A172 (cell line): Measurements from ENCODE around the gene ANKRD62. TPM values are rescaled to one million over a fixed set of nuclear protein-coding genes. Genes with fewer than 3 reads are reported as not detected.

Experiments
- DNase-seq: peaks from one replicate; pipeline ENCODE4 v3.0.0-alpha.2; 2015; ENCODE audit warnings: low spot score
- total RNA-seq: library from RNA; depleted of rRNA; stranded (reverse); fragments of >200 nt; shearing (Covaris generic); gene quantifications from 2 replicates; pipeline ENCODE4 v1.2.3, GENCODE V29; 2014; rRNA removed

ANKRD62 gene
- total RNA-seq, result not detected in 2 replicates

GRCh38 chr18:12093520-12094257, at the start of gene ANKRD62:
ANKRD62 (plus strand) TSS chr18:12093843; CDS start chr18:12094018, 175 bp downstream.
- DNase-seq, result no peak

- DNase-seq, result peak; percentile 43
Measured at GRCh38 chr18:12044591-12044990, 49.1 kb upstream of the ANKRD62 start.

- no peak for DNase-seq
Measured at GRCh38 chr18:12046046-12046750, 47.4 kb upstream of the ANKRD62 start.

- DNase-seq, result no peak
Measured at GRCh38 chr18:12046751-12047335, 46.8 kb upstream of the ANKRD62 start.

- DNase-seq, result peak; percentile 40
Measured at GRCh38 chr18:12048010-12048826, 45.4 kb upstream of the ANKRD62 start.

DNA sequence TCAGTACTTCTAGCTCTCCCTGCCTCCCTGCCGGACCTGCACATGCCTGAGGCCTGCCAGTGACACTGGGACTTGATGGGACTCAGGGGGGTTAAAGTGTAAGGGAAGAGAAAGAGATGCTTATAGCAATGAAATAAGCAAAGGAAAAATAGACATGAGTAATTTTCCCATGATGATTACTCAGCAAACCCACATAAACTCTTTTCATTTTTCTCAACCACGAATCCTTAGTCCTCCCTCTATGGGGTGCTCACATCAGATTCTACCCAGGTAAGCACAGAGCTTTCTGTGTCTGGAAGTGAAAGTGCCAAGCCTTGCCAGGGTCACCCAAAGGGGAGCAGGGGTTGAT, 44.8 kb upstream of the ANKRD62 start:
- DNase-seq, result peak; percentile 57

DNA sequence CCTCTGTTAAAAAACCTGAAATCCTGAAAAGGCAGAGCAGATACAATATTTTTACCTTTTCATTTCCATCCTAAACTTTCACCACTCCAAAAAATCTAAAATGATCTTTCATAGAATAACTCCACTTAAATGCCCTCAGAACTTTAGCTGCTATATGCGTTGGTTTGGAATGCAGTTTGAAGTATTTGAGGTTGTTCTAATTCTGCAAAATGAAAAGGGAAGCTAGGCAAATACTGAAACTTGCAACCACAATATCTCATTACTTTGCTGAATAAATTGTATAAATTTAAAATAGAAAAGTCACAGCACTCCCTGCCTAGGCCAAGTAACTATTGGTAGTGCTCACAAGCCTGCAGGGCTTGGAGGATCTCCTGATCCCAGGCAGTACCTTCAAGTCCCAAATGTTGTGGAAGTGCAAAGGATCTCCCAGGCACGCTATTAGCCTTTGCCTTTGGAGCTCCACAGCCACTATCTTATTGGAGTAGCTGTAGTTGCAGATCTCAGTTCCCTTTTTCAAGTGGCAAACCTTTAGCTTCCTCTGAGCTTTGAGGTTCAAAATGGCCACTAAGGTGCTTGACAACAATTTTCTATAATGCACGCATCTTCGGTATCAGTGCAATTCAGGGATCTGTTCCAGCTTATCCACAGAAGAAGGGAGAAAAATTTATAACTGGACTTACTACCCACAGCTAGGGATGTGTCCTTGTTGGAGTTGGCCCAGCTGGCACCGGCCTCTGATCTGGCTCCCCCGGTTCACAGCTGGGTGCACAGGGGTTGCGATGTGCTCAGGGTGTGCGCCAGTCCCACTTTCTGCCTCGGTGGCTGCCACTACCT, 43.4 kb upstream of the ANKRD62 start:
- DNase-seq, result no peak

DNA sequence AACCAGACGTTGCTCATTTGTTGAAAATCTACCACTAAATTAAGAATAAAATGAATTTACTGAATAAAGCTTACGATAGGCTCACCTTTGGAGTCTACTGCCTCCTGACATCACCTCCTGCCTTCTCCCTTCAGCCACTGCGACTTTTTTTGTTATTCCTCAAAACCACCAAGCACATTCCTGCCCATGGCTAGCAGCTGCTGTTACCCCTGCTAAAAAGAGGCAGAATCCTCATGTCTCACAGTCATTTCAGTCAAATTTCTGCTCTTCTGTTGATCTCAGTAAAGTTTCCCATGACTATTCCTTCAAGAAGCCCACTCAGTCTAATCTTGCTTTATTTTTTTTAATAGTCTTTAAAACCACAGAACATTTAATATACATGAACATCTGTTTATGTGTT, 40.8 kb upstream of the ANKRD62 start:
- DNase-seq, result no peak

GRCh38 chr18:12053289-12053688, 40.4 kb upstream of the ANKRD62 start:
- no peak for DNase-seq

GRCh38 chr18:12056034-12056883, 37.4 kb upstream of the ANKRD62 start:
- no peak for DNase-seq

DNA sequence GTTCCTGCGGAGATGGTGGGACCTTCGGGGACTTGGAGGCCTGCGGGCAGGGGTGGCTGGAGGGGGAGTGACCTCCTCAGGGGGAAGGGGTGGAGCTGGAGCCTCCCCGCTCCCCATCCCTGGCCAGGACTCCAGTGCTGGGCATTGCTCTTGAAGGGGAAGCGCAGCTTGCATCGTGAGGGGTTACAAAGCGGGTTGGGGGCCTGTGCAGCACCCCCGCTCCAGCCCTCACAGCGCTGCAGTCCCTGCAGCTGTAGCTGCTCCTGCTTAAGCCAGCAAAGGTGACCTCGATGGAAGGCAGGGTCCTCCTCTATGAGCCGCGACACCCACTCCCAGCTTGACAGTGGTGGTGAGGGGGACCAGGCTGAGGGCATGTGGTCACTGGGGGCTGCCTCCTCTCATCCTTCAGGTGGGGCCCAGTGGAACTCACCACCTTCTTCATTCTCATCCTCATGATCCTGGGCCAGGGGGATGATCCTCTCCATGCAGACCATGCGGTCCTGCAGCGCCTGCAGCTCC, 36.7 kb upstream of the ANKRD62 start:
- no peak for DNase-seq

DNA sequence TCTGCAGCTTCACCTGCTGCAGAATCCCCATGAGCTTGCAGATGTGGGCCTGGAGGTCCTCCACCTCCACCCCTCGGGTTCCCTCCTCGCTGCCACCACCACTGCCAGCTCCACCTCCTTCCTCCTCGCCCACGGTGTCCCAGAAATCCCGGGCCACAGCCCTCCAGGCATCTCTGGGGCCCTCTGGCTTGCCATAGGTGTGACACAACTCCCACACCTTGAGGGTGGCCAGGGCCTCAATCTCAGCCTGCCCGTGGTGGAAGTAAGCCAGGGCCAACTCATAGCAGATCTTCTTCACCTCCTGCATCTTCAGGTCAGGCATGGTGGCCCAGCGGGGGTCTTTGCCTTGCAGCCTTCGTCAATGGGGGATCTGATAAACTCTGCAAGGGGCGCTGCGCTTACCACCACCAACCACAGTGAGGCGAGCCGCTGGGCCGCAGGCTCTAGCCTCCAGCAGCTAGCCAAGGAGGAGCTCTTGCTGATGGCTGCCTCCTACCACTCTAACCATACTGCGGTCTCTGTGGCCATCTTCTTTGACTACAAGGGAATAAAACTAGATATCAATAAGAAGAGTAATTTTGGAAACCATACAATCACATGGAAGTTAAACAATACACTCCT, 36.1 kb upstream of the ANKRD62 start:
- DNase-seq, result no peak

DNA sequence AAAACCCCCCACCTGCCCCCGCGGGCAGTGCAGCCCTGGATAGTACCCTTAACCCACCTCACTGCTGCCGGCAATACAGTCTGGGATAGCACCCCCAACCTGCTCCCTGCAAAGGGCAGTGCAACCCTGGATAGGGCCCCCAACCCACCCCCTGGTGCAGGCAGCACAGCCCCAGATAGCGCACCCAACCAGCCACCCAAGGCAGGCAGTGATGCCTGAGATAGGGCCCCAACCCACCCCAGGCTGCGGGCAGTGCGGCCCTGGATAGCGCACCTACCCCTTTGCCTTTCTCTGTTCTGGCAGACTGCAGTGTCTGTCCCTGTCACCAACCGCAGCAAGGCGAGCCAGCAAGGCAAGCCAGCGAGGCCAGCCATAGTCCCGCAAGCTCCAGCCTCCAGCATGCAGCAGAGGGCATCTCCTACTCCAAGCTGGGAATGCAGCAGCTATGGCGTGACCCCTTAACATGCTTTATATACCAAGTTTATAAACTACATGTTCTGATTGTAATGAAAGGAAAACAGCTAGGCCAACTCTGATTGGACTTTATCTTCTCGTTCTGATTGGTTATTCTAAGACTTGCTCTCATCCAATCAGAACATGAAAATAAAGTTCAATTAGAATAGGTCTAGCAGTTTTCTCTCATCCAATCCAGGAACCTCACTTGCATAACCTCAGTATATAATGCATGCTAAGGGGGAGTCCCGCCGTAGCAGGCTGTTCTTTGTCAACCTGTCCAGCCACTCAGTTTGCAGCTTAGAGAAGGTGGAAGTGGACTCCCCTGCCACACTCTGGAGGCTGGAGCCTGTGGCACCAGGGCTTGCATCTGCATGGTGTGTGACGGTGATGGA, 34.1 kb upstream of the ANKRD62 start:
- no peak for DNase-seq

- peak; percentile 70 for DNase-seq
Measured at GRCh38 chr18:12060182-12060870, 33.3 kb upstream of the ANKRD62 start.

- DNase-seq, result no peak
Measured at GRCh38 chr18:12061685-12062084, 32.0 kb upstream of the ANKRD62 start.

GRCh38 chr18:12062974-12063373, 30.7 kb upstream of the ANKRD62 start:
- DNase-seq, result no peak

DNA sequence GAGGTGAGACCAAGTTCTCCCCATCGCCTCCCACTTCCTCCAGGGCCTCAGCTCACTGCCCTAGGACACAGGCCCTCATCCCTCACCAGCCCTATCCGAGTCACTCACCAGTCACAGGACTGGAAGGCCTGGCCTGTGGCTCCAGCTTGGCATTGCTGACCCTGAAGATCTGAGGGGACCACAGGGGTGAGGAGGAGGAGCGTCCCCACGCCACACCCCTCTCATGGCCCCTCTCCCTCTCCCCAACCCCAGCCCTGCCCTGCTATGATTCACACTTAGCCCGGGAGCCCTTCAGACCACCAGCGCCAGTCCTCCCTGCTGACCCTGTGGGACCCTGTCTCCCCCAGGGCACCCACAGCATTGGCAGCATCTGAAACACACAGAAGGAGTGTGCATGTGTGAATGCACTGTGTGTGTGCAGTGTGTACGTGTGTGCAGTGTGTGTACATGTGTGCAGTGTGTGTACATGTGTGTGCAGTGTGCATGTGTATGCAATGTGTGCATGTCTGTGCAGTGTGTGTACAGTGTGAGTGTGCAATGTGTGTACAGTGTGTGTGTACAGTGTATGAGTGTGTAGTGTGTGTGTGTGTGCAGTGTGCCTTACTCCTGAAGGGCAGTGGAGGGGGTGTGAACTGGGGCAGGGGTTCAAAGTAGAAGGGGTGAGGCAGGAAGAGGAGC, 29.4 kb upstream of the ANKRD62 start:
- DNase-seq, result no peak
